GM20000 (cell line): ENCODE data around the gene CCDC30.

Experiments
- DNase-seq: peaks from one replicate; pipeline ENCODE4 v3.0.0; 2012; ENCODE audit warnings: low spot score
- TF ChIP-seq, protein P1 (sequence below): IDR thresholded peaks from 2 replicates; pipeline ENCODE4 v1.5.1; 2012; ENCODE audit warnings: mild to moderate bottlenecking, control low read depth; ENCODE audit errors: extremely low read depth, missing control alignments

Gene CCDC30

DNA sequence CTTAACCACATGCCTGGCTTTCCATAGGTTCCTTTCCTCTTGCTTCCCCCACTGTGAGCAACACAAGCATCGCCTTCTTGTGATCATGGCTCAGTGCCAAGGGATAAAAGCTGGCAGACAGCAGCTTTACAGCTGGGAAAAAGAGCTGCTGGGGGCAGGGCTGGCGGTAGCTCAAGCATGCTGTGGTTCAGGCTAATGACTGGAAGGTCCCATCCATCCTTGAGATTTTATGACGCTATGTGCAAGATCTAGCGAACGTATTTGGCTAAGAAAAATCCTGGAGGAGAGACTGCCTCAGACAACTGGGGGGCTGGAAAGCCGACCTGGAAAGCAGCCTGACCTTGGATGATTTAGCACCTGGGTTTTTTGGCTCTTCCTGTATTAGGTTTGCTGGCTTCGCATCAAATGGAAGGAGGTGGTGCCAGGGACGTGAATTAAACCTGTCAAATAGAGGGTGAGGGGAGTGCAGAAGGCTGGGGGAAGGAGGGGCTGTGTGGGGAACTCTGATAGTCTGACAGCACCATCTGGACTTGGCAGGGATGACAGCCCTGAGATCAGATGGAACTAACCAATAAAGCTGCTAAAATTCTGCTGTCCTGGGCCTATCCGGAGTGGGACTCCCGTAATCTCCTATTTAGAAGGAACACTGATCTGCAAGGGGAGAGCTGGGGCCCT is 42.0 kb upstream of the CCDC30 start:
- TF ChIP-seq, protein P1, sequence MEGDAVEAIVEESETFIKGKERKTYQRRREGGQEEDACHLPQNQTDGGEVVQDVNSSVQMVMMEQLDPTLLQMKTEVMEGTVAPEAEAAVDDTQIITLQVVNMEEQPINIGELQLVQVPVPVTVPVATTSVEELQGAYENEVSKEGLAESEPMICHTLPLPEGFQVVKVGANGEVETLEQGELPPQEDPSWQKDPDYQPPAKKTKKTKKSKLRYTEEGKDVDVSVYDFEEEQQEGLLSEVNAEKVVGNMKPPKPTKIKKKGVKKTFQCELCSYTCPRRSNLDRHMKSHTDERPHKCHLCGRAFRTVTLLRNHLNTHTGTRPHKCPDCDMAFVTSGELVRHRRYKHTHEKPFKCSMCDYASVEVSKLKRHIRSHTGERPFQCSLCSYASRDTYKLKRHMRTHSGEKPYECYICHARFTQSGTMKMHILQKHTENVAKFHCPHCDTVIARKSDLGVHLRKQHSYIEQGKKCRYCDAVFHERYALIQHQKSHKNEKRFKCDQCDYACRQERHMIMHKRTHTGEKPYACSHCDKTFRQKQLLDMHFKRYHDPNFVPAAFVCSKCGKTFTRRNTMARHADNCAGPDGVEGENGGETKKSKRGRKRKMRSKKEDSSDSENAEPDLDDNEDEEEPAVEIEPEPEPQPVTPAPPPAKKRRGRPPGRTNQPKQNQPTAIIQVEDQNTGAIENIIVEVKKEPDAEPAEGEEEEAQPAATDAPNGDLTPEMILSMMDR = no peak
- DNase-seq = no peak

DNA sequence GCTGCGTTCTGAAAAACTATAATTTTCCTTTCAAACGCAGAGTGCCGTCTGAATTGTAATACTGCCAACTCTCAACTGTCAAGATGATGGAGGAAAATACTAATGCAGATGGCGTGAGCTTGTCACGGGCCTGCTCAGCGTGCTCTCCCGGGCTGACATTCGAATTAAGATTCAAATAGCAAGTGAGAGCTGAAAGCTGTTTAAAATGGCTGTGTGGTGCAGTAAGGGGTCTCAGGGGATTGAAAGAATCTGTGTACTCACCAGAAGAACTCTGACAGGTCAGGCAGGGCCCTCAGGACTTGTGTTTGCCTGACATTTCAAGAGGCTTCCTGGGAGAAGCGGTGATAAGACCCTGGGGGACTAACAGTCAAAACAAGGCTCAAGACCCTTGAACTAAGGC is 40.3 kb upstream of the CCDC30 start:
- DNase-seq = no peak
- TF ChIP-seq, protein P1 = no peak

DNA sequence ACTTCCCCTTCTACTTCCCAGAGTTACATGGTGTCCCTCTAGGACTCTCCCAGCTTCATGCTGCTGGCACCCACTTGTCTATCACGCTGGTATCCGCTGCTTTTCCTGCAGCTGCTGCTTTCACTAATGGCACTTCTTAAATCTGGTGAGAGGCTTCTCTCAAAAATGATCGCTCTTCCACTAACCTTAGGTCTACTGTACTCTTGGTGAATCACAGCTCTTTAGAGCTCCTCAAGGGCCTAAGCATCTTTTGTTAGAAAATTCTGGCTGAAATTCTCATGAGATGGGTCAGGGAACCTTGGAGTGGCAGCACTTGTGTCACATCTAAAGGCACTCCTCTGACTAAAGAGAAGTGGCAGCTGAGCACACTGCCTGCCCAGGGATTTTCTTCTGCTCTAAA is 39.4 kb upstream of the CCDC30 start:
- TF ChIP-seq, protein P1 = no peak
- no peak for DNase-seq

DNA sequence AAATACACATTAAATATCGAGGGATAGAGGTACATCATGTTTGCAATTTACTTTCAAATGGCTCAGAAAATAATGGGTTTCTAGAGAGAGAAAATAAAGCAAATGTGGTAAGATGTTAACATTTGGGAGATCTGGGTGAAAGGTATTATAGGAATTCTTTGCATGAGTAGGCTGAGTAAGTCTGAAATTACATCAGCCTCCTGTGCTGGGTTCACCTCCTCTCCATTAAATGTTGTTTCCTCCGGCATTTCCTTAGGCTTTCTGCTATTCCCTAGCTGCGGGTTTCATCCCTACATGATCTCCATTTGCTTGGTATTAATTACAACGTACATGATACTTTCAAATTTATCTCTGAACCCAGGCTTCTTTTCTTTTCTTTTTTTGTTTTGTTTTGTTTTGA is 38.9 kb upstream of the CCDC30 start:
- no peak for DNase-seq
- TF ChIP-seq, protein P1 = no peak

DNA sequence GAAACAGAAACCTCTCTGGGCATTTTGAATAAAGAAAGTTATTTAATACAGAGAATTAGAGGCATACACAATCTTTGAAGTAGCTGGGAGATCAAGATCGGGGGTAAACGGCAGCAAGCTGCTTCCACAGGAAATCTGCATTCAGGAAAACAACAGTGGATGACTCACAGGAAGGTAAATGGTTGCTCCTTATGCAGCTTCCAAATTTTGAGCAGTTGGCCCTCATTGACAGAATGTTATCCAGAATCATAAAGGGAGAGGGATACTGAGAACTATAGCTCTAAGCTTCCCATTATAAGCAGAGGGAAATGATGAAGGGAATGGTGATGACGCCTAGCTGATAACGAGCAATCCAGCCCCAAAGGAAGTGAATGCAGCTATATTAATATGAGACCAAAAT is 35.8 kb upstream of the CCDC30 start:
- TF ChIP-seq, protein P1 = no peak
- DNase-seq = no peak

DNA sequence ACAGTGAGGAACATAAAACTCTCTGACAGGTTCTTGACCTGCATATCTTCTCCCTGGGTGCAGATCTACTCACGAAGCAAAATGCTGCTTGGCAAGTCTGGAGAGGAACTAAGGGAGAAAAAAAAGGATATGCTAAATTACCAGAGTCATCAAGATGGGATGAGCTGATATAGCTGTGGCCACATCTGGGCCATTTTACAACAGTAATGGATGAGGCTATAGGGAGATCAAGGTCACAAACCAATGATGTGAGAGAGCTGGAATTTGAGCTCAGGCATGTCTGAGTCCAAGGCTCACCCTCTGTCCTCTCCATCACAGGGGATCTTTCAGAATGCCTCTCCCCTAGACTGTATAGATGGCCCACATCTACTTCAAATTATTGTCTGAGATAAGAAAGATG is 33.5 kb upstream of the CCDC30 start:
- TF ChIP-seq, protein P1 = no peak
- no peak for DNase-seq

DNA sequence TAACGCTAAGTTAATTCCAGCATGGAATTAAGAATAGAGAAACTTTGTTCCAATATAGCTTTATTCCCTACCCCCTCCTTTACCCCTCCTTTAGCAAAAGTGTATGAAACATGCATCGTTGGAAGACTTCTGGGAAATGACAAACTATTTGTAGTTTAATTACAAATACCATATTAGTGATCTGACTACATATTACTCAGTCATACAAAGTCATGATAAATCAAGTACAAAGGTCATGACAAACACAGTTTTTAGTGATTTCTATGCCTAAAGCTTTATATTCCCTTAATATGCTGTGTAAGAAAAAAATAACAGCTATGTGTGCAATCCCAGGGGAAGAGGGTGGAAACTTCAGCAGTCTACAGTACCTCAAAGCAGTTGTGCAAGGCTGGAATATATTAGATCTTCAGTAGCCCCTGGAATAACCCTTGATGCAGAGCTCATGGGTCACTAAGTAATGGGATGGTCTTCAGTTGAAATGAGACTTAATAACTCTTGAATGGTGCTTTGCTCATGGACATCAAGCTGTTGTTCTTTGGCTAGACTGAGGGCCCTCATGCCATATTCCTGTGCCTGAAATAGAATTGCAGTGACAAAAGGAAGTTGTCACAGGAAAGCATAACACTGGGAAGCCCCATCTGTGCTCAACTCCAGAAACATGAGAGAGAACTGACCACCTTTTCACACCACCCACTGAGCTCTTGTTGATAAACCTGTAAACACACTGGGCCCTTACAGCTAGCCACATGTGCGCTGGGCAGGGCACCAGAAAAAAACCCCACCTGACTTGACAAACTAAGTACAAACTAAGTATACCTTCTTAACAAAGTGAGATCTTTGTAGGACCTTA is 32.6 kb upstream of the CCDC30 start:
- peak; percentile 11 for DNase-seq
- TF ChIP-seq, protein P1 = no peak
